ENCODE results near the gene SYT5. TPM values are rescaled to one million over a fixed set of nuclear protein-coding genes. Genes with fewer than 3 reads are reported as not detected.

The SYT5 gene
- 0.07 TPM in 1 of 2 replicates, not detected in the other for total RNA-seq

GRCh38 chr19:55179606-55180484 is at the start of gene SYT5:
TSS of gene SYT5 (minus strand) at chr19:55180289. CDS start at chr19:55179041, 1,248 bp downstream.

GRCh38 chr19:55228403-55229031 is 48.4 kb upstream of the SYT5 start, which contains the start of gene TMEM86B:
TSS of gene TMEM86B (minus strand) at chr19:55228763. CDS start at chr19:55228741, 22 bp downstream.

GRCh38 chr19:55208880-55209692 is 29.0 kb upstream of the SYT5 start, which contains the start of gene PTPRH:
TSS of gene PTPRH (minus strand) at chr19:55209501. CDS start at chr19:55209433, 68 bp downstream.

GRCh38 chr19:55166530-55167268 is 13.4 kb downstream of the SYT5 start, which contains the start of gene DNAAF3:
TSS of gene DNAAF3 (minus strand) at chr19:55166613. CDS start at chr19:55166413, 200 bp downstream.

GRCh38 chr19:55157064-55157908 is 22.8 kb downstream of the SYT5 start, which contains the start of gene TNNI3:
TSS of gene TNNI3 (minus strand) at chr19:55157732. CDS start at chr19:55157589, 143 bp downstream.

GRCh38 chr19:55149078-55150003 is 30.7 kb downstream of the SYT5 start, which contains the start of gene TNNT1:
TSS of gene TNNT1 (minus strand) at chr19:55149206. CDS start at chr19:55147157, 2,049 bp downstream.

Small RNA genes within 50 kb of the gene (small RNA-seq; reads per million reads assigned to genes)
- gene MIR7975 (not detected), gene RF01210 (not detected)

Other genes with a start within 250 kb of the SYT5 start
- gene NLRP7, start 232.8 kb downstream of the SYT5 start, total RNA-seq = under 0.01 TPM in 1 of 2 replicates, not detected in the other
- 0.66 and 0.93 TPM in 2 replicates for gene NLRP2, start 213.9 kb downstream of the SYT5 start, total RNA-seq
- gene GP6, start 142.0 kb downstream of the SYT5 start, total RNA-seq = not detected in 2 replicates
- gene RDH13, start 117.1 kb downstream of the SYT5 start, total RNA-seq = 8.1 and 11.7 TPM in 2 replicates
- 6.3 and 10.5 TPM in 2 replicates for gene EPS8L1, start 104.4 kb downstream of the SYT5 start, total RNA-seq
- gene PPP1R12C, start 62.7 kb downstream of the SYT5 start, total RNA-seq = 56.1 and 64.4 TPM in 2 replicates
- 1.0 and 2.9 TPM in 2 replicates for gene TNNT1, start 31.1 kb downstream of the SYT5 start, total RNA-seq
- not detected in 2 replicates for gene TNNI3, start 22.6 kb downstream of the SYT5 start, total RNA-seq
- gene DNAAF3, start 13.7 kb downstream of the SYT5 start, total RNA-seq = 0.27 and 0.29 TPM in 2 replicates
- gene PTPRH, start 29.2 kb upstream of the SYT5 start, total RNA-seq = 0.22 and 0.53 TPM in 2 replicates
- gene TMEM86B, start 48.5 kb upstream of the SYT5 start, total RNA-seq = 1.4 and 1.7 TPM in 2 replicates
- 43.8 and 52.8 TPM in 2 replicates for gene PPP6R1, start 78.7 kb upstream of the SYT5 start, total RNA-seq
- 28.6 and 31.8 TPM in 2 replicates for gene HSPBP1, start 99.8 kb upstream of the SYT5 start, total RNA-seq
- 1.6 TPM in 1 of 2 replicates, not detected in the other for gene BRSK1, start 103.7 kb upstream of the SYT5 start, total RNA-seq
- not detected in 2 replicates for gene TMEM150B, start 145.1 kb upstream of the SYT5 start, total RNA-seq
- gene KMT5C, start 159.6 kb upstream of the SYT5 start, total RNA-seq = 5.0 and 5.7 TPM in 2 replicates
- gene COX6B2, start 174.4 kb upstream of the SYT5 start, total RNA-seq = 0.29 TPM in 1 of 2 replicates, not detected in the other
- not detected in 2 replicates for gene GARIN5B, start 183.0 kb upstream of the SYT5 start, total RNA-seq
- not detected in 2 replicates for gene IL11, start 190.2 kb upstream of the SYT5 start, total RNA-seq
- gene TMEM190, start 196.5 kb upstream of the SYT5 start, total RNA-seq = not detected in 2 replicates
- not detected in 2 replicates for gene TMEM238, start 204.0 kb upstream of the SYT5 start, total RNA-seq
- 346 and 438 TPM in 2 replicates for gene RPL28, start 205.6 kb upstream of the SYT5 start, total RNA-seq
- 110 and 177 TPM in 2 replicates for gene UBE2S, start 227.5 kb upstream of the SYT5 start, total RNA-seq